ENCODE results near the gene SLC5A11.
"Not testable (repeated sequence)": the region's sequence is repeated elsewhere in the genome, so short reads cannot be mapped to it uniquely, and the experiment has no call there.

SLC5A11 gene

GRCh38 chr16:24863582-24864437 lies 18.0 kb downstream of the SLC5A11 start:
- no peak for DNase-seq

- no peak for DNase-seq
Measured at GRCh38 chr16:24869033-24869432, 23.3 kb downstream of the SLC5A11 start.

- no peak for DNase-seq
Measured at GRCh38 chr16:24871891-24872290, 26.1 kb downstream of the SLC5A11 start.

- no peak for DNase-seq
Measured at GRCh38 chr16:24873028-24873427, 27.3 kb downstream of the SLC5A11 start.

- no peak for DNase-seq
Measured at GRCh38 chr16:24875466-24875865, 29.7 kb downstream of the SLC5A11 start.

GRCh38 chr16:24876231-24876630 lies 30.5 kb downstream of the SLC5A11 start:
- DNase-seq, result no peak

GRCh38 chr16:24879684-24880083 lies 33.9 kb downstream of the SLC5A11 start:
- no peak for DNase-seq

GRCh38 chr16:24883714-24884151 lies 38.0 kb downstream of the SLC5A11 start:
- no peak for DNase-seq

GRCh38 chr16:24887472-24887871 lies 41.7 kb downstream of the SLC5A11 start:
- no peak for DNase-seq

GRCh38 chr16:24890746-24891145 lies 45.0 kb downstream of the SLC5A11 start:
- DNase-seq, result no peak

GRCh38 chr16:24896439-24896838 lies 50.7 kb downstream of the SLC5A11 start:
- no peak for DNase-seq

DNA sequence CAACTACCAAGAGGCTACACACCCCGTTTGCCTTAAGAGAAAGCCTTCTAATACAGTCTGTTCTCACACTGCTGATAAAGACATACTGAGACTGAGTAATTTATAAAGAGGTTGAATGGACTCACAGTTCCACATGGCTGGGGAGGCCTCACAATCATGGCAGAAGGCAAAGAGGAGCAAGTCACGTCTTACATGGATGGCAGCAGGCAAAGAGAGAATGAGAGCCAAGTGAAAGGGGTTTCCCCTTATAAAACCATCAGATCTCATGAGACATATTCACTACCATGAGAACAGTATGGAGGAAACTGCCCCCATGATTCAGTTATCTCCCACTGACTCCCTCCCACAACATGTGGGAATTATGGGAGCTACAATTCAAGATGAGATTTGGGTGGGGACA lies 51.8 kb downstream of the SLC5A11 start:
- not testable (repeated sequence) for DNase-seq

DNA sequence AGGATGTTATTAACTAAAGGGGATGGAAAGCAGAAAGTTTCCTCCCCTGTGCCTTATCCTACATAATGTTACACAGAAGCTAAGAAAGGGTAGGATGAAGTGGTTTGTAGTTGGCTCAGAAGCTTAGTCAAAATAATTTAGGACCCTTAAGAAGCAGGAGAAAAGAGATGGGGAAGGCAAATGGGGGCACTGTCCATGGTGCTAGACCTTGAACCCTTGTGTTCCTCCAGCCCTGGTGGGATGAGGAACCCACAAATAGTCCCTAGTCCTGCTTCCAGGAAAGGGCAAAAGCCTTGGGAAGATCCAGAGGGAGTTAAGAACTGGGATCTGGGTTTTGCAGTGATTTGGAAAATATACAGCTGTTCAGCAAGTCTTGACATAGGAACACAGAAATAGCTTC lies 54.5 kb downstream of the SLC5A11 start:
- no peak for DNase-seq

DNA sequence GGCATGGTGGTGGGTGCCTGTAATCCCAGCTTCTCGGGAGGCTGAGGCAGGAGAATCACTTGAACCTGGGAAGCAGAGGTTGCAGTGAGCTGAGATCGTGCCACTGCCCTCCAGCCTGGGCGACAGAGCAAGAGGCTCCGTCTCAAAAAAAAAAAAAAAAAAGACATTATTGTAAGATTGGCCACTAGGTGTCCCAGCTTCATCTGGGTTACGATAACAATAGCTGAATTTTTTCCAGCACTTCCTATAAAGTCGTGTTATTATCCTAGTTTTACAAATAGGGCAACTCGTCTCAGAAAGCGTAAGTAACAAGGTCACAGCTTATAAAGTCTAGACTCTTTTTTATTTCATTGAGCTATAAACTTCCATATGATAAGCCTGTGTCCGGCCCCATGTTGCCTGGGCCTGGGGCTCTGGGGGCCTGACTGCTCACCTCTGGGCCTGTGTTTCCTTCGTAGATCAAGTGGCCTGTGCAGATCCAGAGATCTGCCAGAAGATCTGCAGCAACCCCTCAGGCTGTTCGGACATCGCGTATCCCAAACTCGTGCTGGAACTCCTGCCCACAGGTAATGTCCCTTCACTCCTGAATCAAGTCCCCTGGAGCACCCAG lies 60.5 kb downstream of the SLC5A11 start:
- peak; percentile 4 for DNase-seq

DNA sequence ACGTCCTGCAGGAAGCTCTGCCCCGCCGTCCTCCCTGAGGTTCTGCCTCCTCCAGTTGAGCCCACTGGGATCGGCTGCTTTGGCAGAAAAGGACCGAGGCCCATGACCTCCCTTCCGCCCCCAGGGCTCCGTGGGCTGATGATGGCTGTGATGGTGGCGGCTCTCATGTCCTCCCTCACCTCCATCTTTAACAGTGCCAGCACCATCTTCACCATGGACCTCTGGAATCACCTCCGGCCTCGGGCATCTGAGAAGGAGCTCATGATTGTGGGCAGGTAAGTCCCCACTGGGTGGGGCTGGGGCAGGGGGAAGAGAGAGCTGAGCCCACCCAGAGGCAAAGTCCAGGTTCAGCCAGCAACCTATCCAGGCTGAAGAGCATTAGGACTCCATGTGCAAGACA lies 61.1 kb downstream of the SLC5A11 start:
- no peak for DNase-seq

GRCh38 chr16:24908716-24909115 lies 63.0 kb downstream of the SLC5A11 start:
- DNase-seq, result no peak

DNA sequence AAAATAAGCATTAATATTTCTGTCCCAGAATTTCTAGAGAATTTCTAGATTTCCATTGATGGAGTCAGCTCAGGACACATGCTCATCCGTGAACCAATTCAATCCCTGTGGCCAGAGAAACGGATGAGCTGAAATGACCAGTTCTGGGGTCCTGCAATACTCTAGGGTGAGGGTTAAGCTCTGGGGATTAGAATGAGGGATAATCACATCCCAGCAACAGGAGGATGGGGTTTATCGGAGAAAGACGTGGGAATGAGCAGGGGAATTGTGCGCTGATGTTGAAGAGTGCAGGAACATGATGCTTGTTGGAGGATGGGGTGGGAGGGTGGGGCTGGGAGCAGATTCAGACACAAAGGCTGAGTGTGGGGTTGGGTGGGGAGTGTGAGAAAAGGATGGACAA lies 64.1 kb downstream of the SLC5A11 start:
- DNase-seq, result no peak

GRCh38 chr16:24915019-24915418 lies 69.3 kb downstream of the SLC5A11 start:
- DNase-seq, result no peak

GRCh38 chr16:24915576-24915975 lies 69.8 kb downstream of the SLC5A11 start:
- DNase-seq, result no peak

DNA sequence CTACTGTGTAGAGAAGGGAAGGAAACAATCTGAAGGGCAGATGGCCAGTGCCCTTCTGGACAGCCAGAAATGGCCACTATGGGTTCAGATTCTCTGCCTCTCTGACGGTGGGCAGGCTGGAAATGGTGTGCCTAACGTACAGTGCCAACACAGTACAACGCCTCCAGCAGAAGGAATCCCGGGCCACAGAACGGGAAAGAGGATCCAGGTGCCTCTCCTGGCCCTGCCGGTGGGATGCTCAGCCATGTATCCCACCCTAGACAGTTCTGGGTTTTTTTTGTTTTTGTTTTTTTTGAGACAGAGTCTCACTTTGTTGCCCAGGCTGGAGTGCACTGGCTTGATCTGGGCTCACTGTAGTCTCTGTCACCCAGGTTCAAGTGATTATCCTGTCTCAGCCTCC lies 71.5 kb downstream of the SLC5A11 start:
- no peak for DNase-seq

GRCh38 chr16:24917891-24918290 lies 72.1 kb downstream of the SLC5A11 start:
- no peak for DNase-seq

DNA sequence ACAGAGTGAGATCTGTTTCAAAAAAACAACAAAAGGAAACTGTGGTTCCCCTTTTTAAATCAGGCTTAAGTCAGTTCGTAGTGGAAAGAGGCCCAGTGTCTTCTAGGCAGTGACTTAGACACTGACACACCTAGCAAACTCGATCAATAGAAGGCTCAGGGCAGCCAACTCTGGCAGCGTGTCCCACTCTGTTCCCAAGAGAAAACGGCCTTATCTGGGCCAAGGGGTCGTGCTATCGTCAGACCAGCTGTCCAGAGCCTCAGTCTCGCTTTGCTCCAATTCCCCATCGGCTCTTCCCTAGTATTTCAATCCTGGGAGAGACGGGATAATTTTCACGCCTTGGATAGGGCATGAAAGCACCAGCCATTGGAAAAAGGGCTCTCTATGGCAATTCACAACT lies 72.9 kb downstream of the SLC5A11 start:
- DNase-seq, result no peak

DNA sequence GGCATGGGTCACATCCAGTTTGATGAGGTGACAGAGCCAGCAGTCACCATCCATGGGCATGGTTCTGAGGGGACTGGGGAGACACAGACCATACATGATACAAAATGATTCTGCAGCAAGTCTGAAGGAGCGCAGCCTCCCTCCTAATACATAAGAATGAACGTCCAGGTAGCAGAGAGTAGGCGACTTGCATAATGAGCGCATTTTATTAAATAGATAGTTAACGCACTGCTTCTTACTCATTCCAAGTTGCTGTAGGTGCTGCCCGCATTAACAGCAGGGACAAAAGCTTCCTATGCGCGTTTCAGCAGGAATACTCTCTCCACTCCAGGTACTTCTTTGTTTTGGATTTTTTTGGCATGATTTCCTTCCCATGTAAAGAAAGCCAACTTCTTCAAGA lies 73.8 kb downstream of the SLC5A11 start:
- no peak for DNase-seq

DNA sequence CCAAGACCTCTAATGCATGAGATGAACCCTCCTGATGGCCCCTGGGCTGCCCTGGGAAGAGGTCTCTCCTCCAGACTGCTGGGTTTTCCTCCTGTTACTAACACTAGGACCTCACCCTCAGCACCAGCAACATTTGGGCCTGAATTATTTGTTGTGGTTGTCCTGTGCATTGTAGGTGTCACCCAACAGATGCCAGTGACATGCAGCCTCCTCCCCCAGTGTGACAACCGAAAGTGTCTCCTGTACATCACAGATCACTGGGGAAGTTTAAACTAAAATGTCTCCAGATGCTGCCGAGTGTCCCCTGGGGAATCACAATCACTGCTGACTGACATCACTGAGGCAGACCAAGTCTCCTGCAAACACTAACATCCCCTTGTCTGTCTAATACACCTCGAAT lies 74.8 kb downstream of the SLC5A11 start:
- DNase-seq, result no peak

GRCh38 chr16:24921229-24921628 lies 75.5 kb downstream of the SLC5A11 start:
- no peak for DNase-seq

All from NCI-H1694 (cell line).